Astrocyte of the cerebellum (primary cell): ENCODE data around the gene ANKRD11.

Experiments
- DNase-seq: peaks from one replicate; pipeline ENCODE4 v3.0.0-alpha.2; 2011; ENCODE audit warnings: low read depth
- H3K4me3 ChIP-seq: 2 replicates; pipeline ENCODE4 v1.5.1; 2011; ENCODE audit warnings: mild to moderate bottlenecking, low read depth, low read length, moderate library complexity
- in situ Hi-C: cut with HindIII; loops from 2 replicates; pipeline ENCODE4 v1.10.0; 2017; ENCODE audit warnings: low sequenced_read_pairs
- TF ChIP-seq, protein P1 (sequence below): IDR thresholded peaks from 2 replicates; pipeline ENCODE4 v1.5.1; 2012; ENCODE audit warnings: low read length, low read depth, moderate library complexity, mild to moderate bottlenecking; ENCODE audit errors: missing control alignments

ANKRD11 gene

DNA sequence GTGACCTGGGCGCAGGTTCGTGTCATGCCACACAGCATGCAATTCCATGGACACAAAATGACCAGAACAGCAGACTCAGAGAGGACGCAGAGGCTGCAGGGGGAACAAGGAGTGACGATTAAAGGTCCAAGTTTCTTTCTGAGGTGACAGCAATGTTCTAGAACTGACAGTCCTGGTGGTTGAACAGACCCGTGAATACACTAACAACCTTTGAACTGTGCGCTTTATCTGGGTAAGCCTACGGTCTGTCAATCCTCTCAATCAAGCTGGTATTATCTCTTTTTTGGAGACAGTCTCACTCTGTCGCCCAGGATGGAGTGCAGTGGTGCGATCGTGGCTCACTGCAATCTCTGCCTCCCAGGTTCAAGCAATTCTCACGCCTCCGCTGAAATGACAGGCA is 138.7 kb downstream of the ANKRD11 start:
- TF ChIP-seq, protein P1, sequence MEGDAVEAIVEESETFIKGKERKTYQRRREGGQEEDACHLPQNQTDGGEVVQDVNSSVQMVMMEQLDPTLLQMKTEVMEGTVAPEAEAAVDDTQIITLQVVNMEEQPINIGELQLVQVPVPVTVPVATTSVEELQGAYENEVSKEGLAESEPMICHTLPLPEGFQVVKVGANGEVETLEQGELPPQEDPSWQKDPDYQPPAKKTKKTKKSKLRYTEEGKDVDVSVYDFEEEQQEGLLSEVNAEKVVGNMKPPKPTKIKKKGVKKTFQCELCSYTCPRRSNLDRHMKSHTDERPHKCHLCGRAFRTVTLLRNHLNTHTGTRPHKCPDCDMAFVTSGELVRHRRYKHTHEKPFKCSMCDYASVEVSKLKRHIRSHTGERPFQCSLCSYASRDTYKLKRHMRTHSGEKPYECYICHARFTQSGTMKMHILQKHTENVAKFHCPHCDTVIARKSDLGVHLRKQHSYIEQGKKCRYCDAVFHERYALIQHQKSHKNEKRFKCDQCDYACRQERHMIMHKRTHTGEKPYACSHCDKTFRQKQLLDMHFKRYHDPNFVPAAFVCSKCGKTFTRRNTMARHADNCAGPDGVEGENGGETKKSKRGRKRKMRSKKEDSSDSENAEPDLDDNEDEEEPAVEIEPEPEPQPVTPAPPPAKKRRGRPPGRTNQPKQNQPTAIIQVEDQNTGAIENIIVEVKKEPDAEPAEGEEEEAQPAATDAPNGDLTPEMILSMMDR, result no peak
- in situ Hi-C loops, result no loop called here
- H3K4me3 ChIP-seq, result no peak overlapping the region
- DNase-seq, result no peak

DNA sequence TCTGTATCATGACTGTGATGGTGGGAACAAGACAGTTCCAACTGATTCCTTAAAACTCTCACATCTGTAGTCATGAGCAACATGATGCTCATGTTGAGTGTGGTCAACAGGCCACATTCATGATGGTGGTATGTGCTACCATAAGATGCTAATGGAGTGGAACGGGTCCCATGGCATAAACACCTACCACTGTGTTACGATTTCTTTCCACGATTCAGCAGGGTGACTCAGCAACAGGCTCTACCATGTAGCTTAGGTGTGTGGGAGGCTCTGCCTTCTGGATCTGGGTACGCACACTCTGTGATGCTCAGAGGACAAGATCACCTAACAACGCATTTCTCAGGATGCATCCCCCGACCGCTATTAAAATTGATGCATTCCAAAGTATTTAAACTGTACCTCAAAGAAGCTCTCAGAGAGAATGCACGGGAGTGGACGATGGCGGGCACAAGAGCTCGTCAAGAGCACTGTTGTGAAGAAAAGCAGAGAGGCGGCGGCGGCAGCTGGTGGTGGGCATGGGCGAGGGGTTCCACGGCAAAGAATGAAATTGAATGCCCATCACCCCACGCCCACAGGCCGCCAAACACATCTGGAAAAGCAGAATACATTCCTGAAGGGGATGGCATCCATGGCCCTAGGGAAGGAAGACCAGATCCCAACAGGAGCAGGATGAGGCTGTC is 139.5 kb downstream of the ANKRD11 start:
- in situ Hi-C loops, result no loop called here
- TF ChIP-seq, protein P1, result no peak

DNA sequence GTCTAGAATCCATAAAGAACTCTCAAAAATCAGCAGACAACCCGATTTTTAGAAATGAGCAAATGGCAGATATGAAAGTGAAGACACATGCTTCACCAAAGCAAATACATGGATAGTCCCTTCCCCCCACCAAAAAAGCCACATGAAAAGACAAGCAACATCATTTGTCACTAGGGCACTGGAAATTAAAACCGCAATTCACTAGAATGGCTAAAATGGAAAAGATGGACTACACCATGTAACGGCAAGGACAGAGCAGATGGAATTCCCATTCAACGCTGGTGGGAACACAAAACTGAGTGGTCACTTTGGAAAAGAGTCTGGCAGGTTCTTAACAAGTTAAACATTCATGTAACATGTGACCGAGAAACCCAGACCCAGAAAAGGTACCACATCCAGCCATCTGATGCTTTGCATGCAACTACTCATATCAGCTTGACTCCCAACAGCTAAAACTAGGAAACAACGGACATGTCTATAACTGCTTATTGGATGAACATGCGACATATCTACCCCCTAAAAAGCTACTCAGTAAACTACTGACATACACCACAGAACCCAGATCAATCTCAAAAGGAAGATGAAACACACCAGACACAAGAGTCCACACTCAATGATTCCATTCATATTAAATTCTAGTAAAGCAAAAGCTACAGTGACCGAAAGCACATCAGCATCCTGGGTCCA is 140.3 kb downstream of the ANKRD11 start:
- H3K4me3 ChIP-seq, result no peak overlapping the region
- DNase-seq, result no peak
- TF ChIP-seq, protein P1, result no peak
- in situ Hi-C loops, result loop anchor here (25.0 kb wide), 1 partner anchor 162 kb away; the partner anchor contains the start of gene SPG7

More for the DNA sequence above, 139.5 kb downstream of the ANKRD11 start:
- no peak overlapping the region for H3K4me3 ChIP-seq
- DNase-seq, result no peak

DNA sequence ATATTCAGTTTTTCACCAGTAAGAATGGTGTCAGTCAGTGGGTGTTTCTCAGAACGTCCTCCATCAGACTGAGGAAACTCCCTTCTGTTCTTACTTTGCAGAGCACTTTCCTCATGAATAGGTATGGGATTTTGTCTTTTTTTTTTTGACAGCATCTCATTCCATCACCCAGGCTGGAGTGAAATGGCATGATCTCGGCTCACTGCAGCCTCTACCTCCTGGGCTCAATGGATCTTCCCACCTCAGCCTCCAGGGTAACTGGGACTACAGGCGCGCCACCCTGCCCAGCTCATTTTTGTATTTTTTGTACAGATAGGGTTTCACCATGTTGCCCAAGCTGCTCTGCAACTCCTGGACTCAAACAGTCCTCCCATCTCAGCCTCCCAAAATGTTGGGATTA is 142.6 kb downstream of the ANKRD11 start:
- in situ Hi-C loops, result loop anchor here (25.0 kb wide), 1 partner anchor 164 kb away; the partner anchor contains the start of gene SPG7
- TF ChIP-seq, protein P1, result no peak
- H3K4me3 ChIP-seq, result no peak overlapping the region
- DNase-seq, result no peak

DNA sequence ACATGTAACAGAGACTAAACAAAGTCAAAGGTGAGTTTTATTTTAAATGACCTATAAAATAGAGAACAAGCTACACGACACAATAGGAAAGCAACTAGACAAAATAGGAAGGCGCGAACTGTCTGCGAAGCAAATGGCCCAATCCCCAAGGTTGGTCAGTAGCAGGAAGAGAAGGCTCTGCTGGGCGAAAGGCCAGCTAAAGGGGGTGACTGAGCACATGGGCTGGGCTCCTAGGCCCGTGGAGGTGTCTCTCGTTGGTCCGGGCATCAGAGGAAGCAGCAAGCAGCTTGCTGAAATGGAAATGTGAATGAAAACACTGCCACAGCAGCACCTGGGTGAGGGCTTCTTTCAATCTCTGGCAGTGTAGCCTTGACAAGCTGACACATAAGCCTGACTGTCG is 143.5 kb downstream of the ANKRD11 start:
- no peak overlapping the region for H3K4me3 ChIP-seq
- no peak for DNase-seq
- in situ Hi-C loops, result loop anchor here (25.0 kb wide), 1 partner anchor 165 kb away; the partner anchor contains the start of gene SPG7
- TF ChIP-seq, protein P1, result no peak

DNA sequence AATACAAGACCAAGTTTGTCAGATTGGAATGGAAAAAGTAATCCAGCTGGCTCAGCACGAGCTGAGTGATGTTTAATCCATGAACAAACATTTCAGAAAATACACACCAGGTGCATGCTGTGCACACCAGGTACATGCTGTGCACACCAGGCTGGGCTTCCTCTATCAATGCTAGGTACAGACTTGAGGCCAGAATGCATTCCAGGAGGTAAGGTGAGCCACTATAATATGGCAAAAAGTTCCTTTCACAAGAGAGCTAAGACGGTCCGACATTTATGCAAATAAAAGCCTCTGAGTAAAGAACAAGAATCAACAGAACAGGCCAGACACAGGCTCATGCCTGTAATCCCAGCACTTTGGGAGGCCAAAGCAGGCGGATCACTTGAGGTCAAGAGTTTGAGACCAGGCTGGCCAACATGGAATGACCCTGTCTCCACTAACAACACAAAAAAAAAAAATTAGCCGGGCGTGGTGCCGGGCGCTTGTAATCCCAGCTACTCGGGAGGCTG is 144.7 kb downstream of the ANKRD11 start:
- TF ChIP-seq, protein P1, result no peak
- in situ Hi-C loops, result loop anchor here (25.0 kb wide), 1 partner anchor 167 kb away; the partner anchor contains the start of gene SPG7
- H3K4me3 ChIP-seq, result no peak overlapping the region
- DNase-seq, result no peak
